PC-3 (cell line): Measurements from ENCODE around the gene CEP41. TPM values are rescaled to one million over a fixed set of nuclear protein-coding genes. Genes with fewer than 3 reads are reported as not detected.

Experiments
- ATAC-seq: fragments of 200-7000 bp; cut with Tn5 transposase; 2 replicates; pipeline ENCODE4 v1.9.1; 2020; ENCODE audit warnings: mild to moderate bottlenecking, moderate library complexity
- BruUV-seq: library from RNA; stranded (reverse); fragments of 400-500 nt; replicated peaks from 2 replicates; lab custom pipeline; 2021; lab: Mats Ljungman, UMichigan
- CTCF ChIA-PET: fragments of 300-600 bp; sonication (Branson Sonifier 250); formaldehyde crosslinking; loops from one replicate; lab custom pipeline; 2022; ENCODE audit warnings: antibody characterized with exemption; lab: Charles Lee
- POLR2A ChIA-PET: fragments of 300-600 bp; sonication (Branson Sonifier 250); formaldehyde crosslinking; loops from one replicate; lab custom pipeline; 2022; ENCODE audit warnings: antibody characterized with exemption; ENCODE audit not compliant: unreplicated experiment; lab: Charles Lee
- DNase-seq: peaks from one replicate; pipeline ENCODE4 v3.0.0-alpha.2; 2015
- H2AFZ ChIP-seq: fragments of 300-600 bp; sonication (generic); 2 replicates; pipeline ENCODE4 v1.6.0; 2016; ENCODE audit warnings: antibody characterized with exemption, low read length
- H3F3A ChIP-seq: fragments of 300-600 bp; sonication (generic); one replicate; pipeline ENCODE4 v1.6.0; 2017; ENCODE audit warnings: antibody characterized with exemption, low read length, control low read depth, mild to moderate bottlenecking; ENCODE audit not compliant: unreplicated experiment
- H3K27ac ChIP-seq: fragments of 300-600 bp; sonication (generic); 2 replicates; pipeline ENCODE4 v1.5.1; 2016; ENCODE audit warnings: mild to moderate bottlenecking, low read length
- H3K27me3 ChIP-seq: fragments of 300-600 bp; sonication (generic); 2 replicates; pipeline ENCODE4 v1.6.1; 2016; ENCODE audit warnings: low read length, mixed read lengths
- H3K36me3 ChIP-seq: fragments of 300-600 bp; sonication (generic); 2 replicates; pipeline ENCODE4 v1.6.1; 2016; ENCODE audit warnings: low read depth, mixed run types, low read length, mixed read lengths
- H3K4me1 ChIP-seq: fragments of 300-600 bp; sonication (generic); 2 replicates; pipeline ENCODE4 v1.5.1; 2016; ENCODE audit warnings: low read length; ENCODE audit not compliant: insufficient read depth
- H3K4me2 ChIP-seq: fragments of 300-600 bp; sonication (generic); 2 replicates; pipeline ENCODE4 v1.6.0; 2016; ENCODE audit warnings: low read length
- H3K4me3 ChIP-seq: fragments of 300-600 bp; sonication (generic); 2 replicates; pipeline ENCODE4 v1.5.1; 2016; ENCODE audit warnings: mild to moderate bottlenecking, low read length, mixed read lengths
- H3K79me2 ChIP-seq: fragments of 300-600 bp; sonication (generic); 2 replicates; pipeline ENCODE4 v1.6.1; 2017; ENCODE audit warnings: low read length, mixed read lengths
- H3K9ac ChIP-seq: fragments of 300-600 bp; sonication (generic); 2 replicates; pipeline ENCODE4 v1.6.0; 2016; ENCODE audit warnings: mild to moderate bottlenecking, low read length
- H3K9me2 ChIP-seq: fragments of 300-600 bp; sonication (generic); replicated peaks from 2 replicates; pipeline ENCODE4 v1.6.1; 2016; ENCODE audit warnings: mixed run types, low read length, mixed read lengths
- H3K9me3 ChIP-seq: fragments of 300-600 bp; sonication (generic); 2 replicates; pipeline ENCODE4 v1.6.1; 2016; ENCODE audit warnings: low read length, mixed read lengths
- H4K20me1 ChIP-seq: fragments of 300-600 bp; sonication (generic); 2 replicates; pipeline ENCODE4 v1.6.1; 2016; ENCODE audit warnings: low read length, mixed read lengths
- EZH2 ChIP-seq: fragments of 300-600 bp; sonication (generic); IDR thresholded peaks from one replicate; pipeline ENCODE4 v1.6.1; 2017; ENCODE audit warnings: antibody characterized with exemption, mild to moderate bottlenecking, low read length; ENCODE audit not compliant: unreplicated experiment
- EZH2phosphoT487 ChIP-seq: fragments of 300-600 bp; sonication (generic); IDR thresholded peaks from 2 replicates; pipeline ENCODE4 v1.6.1; 2018; ENCODE audit warnings: mild to moderate bottlenecking, antibody characterized with exemption, low read length, borderline replicate concordance
- intact Hi-C: fragments of 100-400 bp; cut with micrococcal nuclease; formaldehyde crosslinking; loops from 2 replicates; pipeline ENCODE4 v1.9.0; 2023
- total RNA-seq: library from RNA; depleted of rRNA; stranded (reverse); fragments of >200 nt; gene quantifications from 2 replicates; pipeline ENCODE4 v1.2.3, GENCODE V29; 2014
- TF ChIP-seq, protein P1 (sequence below): fragments of 300-600 bp; sonication (generic); conservative IDR thresholded peaks from 2 replicates; pipeline ENCODE4 v1.5.1; 2017; ENCODE audit warnings: antibody characterized with exemption, low read depth, mild to moderate bottlenecking, low read length

Gene CEP41
- total RNA-seq, 1 experiment from 2014 or later = 10.4 TPM

DNA sequence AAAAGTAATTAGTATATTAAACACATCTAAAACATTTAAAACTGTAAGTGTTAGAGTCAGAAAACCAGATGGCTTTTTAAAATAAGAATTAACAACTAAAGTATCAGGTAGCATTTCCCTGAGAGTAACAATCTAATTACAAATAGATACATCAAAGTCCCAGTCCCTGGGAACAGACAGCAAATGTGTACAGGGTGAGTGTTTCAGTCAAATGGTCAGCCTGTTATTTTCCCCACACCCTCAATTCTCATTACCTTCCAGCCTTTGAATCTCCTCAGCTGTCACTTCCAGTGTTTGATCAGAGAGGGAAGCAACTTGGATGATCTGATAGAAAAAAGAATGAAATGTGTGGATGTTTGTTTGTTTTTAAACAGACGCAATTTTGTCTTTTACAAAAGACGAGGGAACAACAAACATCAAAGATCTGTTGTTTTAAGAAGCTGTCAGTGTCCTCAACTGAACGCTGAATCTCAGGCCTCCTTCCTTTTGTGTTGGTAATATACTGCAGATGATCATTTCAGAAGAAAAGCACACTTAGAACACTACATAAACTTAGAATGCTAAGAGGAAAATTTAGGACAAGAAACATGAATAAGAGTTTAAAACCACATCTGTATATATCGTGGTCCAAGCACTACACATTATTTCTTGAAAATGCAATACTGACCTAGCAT is 29.8 kb downstream of the CEP41 start:
- H3K27me3 ChIP-seq = no peaks in the 10 kb centered on the region
- H2AFZ ChIP-seq = no peak overlapping the region
- H3K27ac ChIP-seq = no peak overlapping the region
- no peak for TF ChIP-seq EZH2phosphoT487
- no peak for TF ChIP-seq EZH2
- TF ChIP-seq, protein P1, sequence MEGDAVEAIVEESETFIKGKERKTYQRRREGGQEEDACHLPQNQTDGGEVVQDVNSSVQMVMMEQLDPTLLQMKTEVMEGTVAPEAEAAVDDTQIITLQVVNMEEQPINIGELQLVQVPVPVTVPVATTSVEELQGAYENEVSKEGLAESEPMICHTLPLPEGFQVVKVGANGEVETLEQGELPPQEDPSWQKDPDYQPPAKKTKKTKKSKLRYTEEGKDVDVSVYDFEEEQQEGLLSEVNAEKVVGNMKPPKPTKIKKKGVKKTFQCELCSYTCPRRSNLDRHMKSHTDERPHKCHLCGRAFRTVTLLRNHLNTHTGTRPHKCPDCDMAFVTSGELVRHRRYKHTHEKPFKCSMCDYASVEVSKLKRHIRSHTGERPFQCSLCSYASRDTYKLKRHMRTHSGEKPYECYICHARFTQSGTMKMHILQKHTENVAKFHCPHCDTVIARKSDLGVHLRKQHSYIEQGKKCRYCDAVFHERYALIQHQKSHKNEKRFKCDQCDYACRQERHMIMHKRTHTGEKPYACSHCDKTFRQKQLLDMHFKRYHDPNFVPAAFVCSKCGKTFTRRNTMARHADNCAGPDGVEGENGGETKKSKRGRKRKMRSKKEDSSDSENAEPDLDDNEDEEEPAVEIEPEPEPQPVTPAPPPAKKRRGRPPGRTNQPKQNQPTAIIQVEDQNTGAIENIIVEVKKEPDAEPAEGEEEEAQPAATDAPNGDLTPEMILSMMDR = no peak
- no peaks in the 10 kb centered on the region for H3K9me2 ChIP-seq
- no peak overlapping the region for H3K9ac ChIP-seq
- H3K79me2 ChIP-seq = no peaks in the 10 kb centered on the region
- H3K9me3 ChIP-seq = no peaks in the 10 kb centered on the region
- no TSS peak for BruUV-seq
- intact Hi-C loops = no loop called here
- no peaks in the 10 kb centered on the region for H3K36me3 ChIP-seq
- H4K20me1 ChIP-seq = no peaks in the 10 kb centered on the region
- H3K4me1 ChIP-seq = no peaks in the 10 kb centered on the region
- no peak for ATAC-seq
- no peak for DNase-seq
- H3F3A ChIP-seq = no peaks in the 10 kb centered on the region
- POLR2A ChIA-PET = no interaction called here
- CTCF ChIA-PET = no interaction called here
- no peak overlapping the region for H3K4me2 ChIP-seq
- no peak overlapping the region for H3K4me3 ChIP-seq

DNA sequence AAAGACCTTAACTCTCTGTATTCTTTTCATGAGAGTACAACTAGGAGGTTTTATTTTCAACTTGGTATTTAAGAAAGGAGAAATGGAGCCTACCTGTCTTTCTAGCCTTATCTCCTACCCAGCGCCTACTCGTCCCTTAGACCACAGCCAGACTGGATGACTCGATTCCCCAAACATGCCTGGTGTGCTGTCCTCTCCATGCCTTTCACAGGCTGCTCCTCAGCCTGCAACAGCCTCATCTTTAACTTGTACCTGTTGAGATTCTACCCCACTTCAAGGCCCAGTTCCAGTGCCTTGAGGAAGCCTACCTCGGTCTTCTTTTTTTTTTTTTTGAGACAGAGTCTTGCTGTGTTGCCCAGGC is 31.1 kb downstream of the CEP41 start:
- BruUV-seq = no TSS peak
- no peaks in the 10 kb centered on the region for H3K36me3 ChIP-seq
- no peak overlapping the region for H3K9ac ChIP-seq
- no peaks in the 10 kb centered on the region for H3K9me3 ChIP-seq
- H3K4me2 ChIP-seq = no peak overlapping the region
- H3K27ac ChIP-seq = no peak overlapping the region
- no peaks in the 10 kb centered on the region for H4K20me1 ChIP-seq
- no peaks in the 10 kb centered on the region for H3F3A ChIP-seq
- no peak overlapping the region for H3K4me3 ChIP-seq
- H3K9me2 ChIP-seq = no peaks in the 10 kb centered on the region
- CTCF ChIA-PET = no interaction called here
- DNase-seq = no peak
- no peaks in the 10 kb centered on the region for H3K4me1 ChIP-seq
- POLR2A ChIA-PET = no interaction called here
- H3K79me2 ChIP-seq = no peaks in the 10 kb centered on the region
- H3K27me3 ChIP-seq = no peaks in the 10 kb centered on the region
- no peak overlapping the region for H2AFZ ChIP-seq
- ATAC-seq = no peak
- intact Hi-C loops = no loop called here
- TF ChIP-seq, protein P1 = no peak
- no peak for TF ChIP-seq EZH2phosphoT487
- no peak for TF ChIP-seq EZH2

GRCh38 chr7:130409067-130409711 is 31.6 kb downstream of the CEP41 start:
- H3K9ac ChIP-seq = no peak overlapping the region
- ATAC-seq = no peak
- POLR2A ChIA-PET = no interaction called here
- no peak for DNase-seq
- no peak overlapping the region for H3K27ac ChIP-seq
- intact Hi-C loops = no loop called here
- H3K4me2 ChIP-seq = no peak overlapping the region
- no peaks in the 10 kb centered on the region for H3F3A ChIP-seq
- CTCF ChIA-PET = no interaction called here
- no peaks in the 10 kb centered on the region for H3K4me1 ChIP-seq
- no peak overlapping the region for H2AFZ ChIP-seq
- H3K9me2 ChIP-seq = no peaks in the 10 kb centered on the region
- BruUV-seq = no TSS peak
- TF ChIP-seq, protein P1 = no peak
- no peaks in the 10 kb centered on the region for H3K27me3 ChIP-seq
- H3K36me3 ChIP-seq = no peaks in the 10 kb centered on the region
- no peaks in the 10 kb centered on the region for H3K9me3 ChIP-seq
- no peak overlapping the region for H3K4me3 ChIP-seq
- no peaks in the 10 kb centered on the region for H3K79me2 ChIP-seq
- H4K20me1 ChIP-seq = no peaks in the 10 kb centered on the region
